GM19438 (cell line): ENCODE data around the gene RBM7.

Source experiments
- ATAC-seq: cut with Tn5 transposase; IDR thresholded peaks from one replicate; pipeline ENCODE4 v1.9.1; 2021; ENCODE audit warnings: low read depth; ENCODE audit not compliant: unreplicated experiment

Gene RBM7, protein sequence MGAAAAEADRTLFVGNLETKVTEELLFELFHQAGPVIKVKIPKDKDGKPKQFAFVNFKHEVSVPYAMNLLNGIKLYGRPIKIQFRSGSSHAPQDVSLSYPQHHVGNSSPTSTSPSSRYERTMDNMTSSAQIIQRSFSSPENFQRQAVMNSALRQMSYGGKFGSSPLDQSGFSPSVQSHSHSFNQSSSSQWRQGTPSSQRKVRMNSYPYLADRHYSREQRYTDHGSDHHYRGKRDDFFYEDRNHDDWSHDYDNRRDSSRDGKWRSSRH

DNA sequence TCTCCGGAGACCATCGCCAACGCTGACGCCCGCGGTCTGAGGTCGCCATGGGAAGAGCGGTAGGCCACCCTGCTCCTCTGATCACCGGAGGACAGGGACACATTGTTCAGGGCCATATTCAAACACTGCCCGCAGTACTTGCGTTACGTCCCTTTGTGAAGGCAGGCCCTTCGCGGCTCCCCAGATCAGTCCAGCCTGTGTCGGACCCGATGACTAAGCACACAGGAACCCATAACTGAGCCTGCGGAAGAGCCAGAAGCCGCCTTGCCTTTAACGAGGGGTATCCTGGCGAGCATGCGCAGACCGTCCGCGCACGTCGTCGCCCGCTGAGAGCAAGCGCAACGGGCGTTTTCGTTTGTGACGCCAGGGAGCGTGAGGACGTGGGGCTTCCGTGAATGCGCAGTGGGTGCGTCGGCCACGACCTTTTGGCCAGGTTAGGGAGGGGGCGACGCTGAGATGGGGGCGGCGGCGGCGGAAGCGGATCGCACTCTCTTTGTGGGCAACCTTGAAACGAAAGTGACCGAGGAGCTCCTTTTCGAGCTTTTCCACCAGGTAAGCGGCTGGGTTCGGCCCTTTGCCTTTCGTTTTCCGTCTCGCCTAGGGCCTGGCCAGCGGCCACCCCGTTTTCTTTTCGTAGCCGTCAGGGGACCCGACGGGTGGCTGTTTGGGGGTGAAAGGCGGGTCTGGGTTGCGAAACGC lies at the start of gene RBM7, which contains the start of gene C11orf71:
TSS of gene RBM7 (plus strand) at position 451 of the 699 bp plus-strand sequence. CDS start at position 457, 6 bp downstream.
TSS of gene C11orf71 (minus strand) at position 296 of the 699 bp plus-strand sequence. CDS start at position 116, 180 bp downstream.
- peak; percentile 95 for ATAC-seq

DNA sequence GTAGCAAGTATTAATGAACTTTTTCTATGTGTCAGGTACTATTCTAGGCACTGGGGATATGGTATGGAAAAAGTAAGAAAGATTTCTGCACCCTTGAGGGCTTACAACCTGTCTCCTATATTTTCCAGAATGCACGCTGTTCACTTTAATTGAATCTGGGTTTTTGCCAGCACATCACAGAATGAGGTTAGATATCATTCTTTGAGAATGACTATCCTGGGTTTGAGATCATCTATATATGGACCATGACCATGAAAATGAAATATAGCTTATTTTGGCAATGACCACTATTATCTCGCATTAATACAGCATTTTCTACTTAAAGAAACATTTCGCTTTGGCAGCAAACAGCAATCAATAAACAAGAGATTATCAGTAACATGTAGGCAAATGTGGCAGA lies 47.0 kb upstream of the RBM7 start:
- ATAC-seq = no peak

DNA sequence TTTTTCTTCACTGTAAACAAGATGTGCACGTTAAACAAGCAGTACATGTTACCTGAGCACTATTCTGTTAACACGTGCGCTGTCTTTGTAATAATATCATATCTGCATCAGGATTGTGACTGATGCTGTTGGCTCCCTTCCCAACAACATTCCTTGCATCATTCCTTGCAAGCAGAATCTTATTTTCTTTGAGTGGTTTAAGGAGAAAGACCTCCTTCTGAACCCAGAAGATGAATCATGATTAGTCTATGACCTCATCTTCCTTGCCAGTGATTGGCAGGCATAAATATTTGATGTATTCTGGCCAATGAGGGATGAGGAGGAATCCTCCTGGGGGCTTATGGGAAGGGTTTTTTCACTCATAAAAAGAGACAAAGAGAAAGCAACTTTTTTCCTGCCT lies 46.4 kb upstream of the RBM7 start:
- no peak for ATAC-seq

DNA sequence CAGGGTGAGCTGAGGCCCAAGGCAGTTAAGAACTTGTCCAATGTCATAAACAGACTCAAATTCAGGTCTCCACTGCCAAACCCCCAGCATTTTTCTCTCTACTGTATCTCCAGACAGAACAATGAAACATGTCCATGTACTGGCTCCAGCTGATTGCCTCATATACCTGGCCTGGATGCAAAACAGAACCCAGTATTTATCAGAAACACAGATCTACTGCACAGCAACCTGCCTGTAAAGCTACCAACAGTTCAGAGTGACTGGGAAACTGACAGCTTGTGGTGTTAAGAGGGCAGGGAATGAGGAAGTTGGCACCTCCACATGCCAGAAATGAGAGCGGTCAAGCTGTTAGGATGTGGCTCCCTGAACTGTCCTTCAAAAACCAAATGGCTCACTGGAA lies 41.8 kb upstream of the RBM7 start:
- ATAC-seq = no peak

DNA sequence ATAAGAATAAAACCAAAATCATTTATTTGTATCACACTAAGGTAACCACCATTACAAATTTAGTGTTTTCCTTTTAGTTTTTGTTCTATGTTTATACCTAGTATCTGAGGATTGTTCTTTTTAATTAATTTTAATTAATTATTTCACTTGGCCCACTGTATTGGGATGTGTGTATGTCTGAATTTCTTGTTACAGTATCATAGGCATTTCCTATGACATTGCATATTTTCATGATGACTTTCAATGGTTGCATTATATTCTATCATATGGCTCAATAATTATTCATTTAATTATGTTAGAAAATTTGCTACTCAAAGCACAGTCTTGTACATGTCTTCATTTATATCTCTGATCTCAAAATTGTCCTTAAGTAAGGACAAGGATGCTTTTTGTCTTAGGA lies 41.1 kb upstream of the RBM7 start:
- no peak for ATAC-seq

DNA sequence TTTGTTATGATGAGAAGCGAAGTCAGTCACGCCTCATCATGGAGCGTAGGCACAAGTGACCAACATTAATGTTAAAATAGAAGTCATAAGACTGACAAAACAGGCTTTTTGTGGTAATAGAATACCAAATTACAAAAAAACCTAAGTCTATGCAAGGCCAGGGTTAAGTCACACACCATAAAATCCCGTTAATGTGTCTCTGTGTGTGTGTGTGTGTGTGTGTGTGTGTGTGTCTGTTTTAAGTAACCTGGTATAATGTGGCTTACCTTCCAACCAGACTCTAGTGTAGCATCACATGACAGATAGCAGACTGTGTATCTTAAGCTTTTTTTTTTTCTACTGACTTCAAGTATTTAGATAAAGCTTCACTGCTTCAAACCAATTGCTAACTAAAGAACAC lies 38.1 kb upstream of the RBM7 start:
- ATAC-seq = no peak

DNA sequence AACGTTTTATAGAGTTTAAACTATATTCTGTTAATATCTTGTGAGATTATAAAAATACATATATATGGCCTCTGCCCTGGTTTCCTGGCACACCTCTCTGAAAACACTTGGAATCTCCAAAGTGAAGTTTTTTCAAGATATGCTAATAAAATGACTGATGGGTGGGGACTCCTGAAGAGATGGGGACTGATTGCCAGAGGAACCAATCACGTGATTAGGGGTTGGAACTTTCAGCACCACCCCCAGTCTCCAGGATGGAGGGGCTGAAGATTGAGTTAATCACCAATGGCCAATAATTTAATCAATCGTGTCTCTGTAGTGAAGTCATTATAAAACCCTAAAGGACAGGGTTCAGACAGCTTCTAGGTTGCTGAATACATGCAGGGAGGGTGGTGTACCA lies 37.5 kb upstream of the RBM7 start:
- no peak for ATAC-seq

DNA sequence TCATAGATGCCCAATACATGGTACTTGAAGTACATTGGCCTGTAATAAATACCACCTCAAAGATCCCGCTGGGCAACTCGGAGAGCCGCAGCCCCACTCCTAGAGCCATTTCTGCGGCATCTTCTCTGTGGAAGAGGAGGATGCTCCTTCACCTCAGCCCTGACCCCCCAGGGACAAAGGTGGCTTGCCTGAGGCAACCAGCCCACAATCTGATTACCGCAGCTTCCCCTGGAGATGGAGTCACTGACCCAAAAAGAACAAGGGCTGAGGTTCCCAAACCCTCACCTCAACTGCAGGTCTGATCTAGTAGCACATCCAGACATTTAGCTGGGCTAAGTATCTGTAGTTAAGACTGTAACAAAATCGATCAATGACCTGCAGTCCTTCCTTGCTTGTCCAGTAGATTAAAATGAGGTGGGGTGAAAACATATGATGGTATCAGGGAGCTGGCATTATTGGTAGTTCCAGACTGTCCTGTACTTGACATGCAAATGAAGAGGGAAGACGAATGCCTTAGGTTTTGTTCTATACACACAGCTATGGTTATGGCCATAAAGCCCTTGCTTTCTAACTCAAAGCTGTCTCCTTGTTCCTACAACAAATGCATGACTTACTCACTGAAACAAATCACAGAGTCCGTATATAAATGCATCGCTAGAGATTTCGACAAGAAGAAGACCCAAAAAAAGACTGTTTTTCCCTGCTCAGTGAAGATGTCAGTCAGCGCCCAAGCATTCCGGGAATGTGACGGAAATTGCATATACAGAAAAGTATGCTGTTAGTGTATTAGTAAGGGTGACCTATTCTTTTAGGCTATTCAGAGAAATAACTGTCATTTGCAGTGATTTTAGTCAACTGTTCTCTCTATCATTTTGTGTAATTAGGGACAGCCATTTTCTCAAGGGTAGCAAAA lies 33.9 kb upstream of the RBM7 start:
- ATAC-seq = no peak

DNA sequence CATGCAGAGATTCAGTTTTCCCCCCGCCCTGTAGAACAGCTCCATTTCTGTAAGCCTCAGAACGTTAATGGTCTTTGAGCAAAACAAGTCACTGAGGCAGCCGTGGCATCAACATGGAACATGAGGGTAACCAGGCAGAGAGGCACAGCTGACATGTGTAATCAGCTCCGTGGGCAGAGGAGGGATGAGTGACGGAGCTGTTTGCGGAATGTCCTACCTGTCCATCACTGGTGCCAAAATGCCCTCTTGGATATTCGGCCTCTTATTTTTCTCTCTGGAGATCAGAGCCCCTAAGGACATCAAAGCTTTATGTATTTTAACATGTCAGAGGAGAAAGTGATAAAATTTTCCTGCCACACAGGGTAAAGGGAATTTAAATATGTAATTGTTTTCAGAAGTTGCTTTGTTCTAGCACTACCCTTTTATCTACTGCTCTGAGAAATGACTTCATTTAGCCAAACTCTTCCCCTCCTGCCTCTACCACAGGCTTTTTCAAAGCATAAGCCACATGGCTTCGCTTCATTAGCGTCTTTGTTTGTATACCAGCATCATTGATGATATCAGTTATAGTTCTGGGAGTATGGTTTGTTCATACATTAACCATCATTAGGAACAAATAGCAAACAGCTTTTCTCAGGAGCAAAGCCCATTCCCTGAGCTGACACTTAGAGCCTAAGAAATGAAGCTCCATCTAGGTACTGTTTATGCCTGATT lies 33.1 kb upstream of the RBM7 start:
- ATAC-seq = no peak

DNA sequence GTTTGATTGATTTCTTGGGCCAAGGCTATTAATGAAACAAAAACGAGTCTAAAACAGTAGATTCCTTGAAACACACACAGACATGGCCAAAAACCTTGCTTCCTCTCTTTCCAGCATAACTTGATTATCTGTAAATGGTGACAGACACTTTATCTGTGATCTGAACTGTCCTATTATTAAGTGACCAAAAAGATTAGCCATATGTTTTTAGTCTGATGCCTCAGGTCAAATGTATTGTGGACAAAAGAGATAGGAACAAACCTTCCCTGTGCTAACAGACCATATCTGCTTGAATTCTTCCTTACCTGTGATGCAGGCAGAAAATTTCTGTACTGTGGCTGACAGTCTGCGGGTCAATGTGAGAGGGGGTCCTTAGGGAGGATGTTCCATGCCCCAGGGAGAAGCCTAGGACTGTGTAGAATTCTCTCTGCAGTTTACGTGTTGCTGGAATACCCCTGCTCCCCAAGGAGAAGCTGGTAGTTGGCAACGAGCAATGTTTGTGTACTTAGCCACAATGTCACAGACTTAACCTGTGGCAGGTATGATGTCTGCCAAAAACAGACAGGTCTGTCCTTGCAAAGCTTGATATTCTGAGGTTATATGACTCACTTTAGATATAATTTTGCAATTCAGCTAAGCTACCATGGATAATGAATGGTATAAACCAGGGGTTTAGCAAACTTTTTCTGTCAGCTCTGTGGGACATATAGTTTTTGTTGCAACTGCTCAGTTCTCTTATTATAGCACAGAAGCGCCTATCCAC lies 31.4 kb upstream of the RBM7 start:
- ATAC-seq = no peak

DNA sequence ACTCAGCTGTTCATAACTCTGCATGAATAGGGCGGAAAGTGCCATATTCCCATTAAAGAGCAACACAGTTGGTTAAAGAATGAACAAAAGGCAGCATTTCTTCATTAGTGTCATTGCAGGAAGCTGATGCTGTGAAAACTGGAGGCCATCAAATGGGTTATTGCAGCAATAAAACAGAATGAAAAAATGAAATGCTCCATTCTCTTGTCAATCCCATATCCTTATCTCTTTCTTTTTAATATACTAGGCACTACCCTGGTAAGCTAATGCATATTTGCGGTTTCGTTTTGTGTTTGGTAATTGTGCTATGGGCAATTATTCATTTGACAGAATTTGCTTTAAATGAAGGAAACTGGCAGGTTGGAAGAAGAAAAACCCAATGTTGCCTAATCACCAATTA lies 25.4 kb upstream of the RBM7 start:
- ATAC-seq = no peak

DNA sequence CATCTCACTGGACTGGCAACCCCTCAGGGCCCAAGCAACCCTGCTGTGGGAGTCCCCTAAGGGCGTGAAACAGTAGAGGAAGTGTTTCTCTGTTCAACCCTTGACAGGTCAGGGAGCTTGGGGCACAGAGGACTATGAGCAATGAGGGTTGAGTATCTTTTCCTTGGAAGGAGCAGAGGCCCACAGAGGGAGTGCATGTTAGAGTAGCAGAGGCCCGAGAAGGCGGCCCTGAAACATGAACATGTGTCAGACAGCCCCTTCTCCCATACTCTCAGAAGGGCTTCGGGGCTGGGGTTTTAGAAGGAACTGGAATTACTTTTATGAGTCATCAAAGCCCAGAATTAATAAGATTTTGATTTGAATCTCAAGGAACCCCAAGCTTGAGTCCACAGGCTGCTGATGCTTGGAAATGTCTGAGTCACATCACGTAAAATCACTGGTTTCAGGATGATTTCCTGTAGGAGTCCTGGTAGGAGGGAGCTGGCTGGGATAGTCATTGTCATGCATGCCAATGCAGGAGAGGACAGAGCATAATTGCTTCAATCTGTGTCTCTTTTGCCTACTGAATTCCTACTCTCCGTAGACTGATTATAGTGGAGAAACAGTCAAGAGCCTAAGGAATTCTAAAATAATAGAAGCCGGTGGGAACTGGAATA lies 22.7 kb upstream of the RBM7 start:
- no peak for ATAC-seq

DNA sequence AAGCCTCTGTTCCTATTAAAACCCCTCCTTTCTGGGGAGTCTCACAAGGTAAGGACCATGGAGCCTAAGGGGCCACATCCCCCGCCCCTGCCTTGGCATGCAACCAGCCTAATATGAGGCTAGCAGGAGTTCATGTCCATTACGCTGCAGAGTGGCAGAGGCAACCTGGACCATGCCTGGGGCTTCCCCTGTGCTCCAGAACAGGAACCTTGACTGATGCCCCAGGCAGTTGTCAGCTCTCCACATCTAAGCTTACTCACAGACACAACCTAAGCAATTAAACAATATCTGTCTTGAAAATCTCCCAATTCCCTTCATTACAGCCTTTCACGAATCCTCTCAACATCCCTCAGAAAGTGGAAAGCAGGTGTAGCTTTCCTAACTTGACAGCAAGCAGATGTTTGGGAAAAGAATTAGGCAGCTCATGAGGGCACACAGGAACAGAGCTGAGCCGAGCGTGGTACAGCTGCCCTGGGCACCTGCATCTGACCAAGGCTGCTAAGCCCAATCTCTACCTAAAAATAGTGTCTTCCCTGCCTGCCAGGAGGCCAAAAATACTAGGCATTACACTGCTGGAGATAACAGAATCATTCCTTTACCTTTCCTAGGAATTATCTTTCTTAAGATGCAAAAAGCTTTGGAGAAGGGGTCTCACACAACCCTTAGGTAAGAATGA lies 20.9 kb upstream of the RBM7 start:
- ATAC-seq = no peak

DNA sequence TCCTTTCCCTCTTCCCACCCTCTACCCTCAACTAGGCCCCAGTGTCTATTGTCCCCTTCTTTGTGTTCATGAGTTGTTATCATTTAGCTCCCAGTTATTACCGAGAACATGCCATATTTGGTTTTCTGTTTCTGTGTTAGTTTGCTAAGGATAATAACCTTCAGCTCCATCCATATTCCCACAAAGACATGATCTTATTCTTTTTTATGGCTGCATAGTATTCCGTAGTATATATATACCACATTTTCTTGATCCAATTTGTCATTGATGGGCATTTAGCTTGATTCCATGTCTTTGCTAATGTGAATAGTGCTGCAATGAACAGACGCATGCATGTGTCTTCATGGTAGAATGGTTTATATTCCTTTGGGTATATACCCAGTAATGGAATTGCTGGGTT lies 18.0 kb upstream of the RBM7 start:
- ATAC-seq = no peak

DNA sequence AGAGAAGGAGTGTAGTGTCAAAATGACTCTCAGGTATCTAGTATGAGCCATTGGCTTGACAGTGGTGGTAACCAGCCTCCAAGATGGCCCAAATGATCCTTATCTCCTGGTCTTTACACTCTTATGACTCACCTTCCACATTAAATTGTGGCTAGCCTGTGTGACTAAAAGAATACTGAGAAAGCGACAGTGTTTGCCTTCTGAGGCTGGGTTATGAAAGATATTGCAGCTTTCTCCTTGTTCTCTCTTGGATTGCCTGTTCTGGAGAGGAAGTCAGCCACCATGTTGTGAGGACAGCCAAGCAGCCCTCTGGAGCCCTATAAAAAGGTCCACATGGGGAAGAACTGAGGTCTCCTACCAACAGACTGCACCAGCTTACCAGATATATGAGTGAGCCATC lies 16.0 kb upstream of the RBM7 start:
- ATAC-seq = no peak

DNA sequence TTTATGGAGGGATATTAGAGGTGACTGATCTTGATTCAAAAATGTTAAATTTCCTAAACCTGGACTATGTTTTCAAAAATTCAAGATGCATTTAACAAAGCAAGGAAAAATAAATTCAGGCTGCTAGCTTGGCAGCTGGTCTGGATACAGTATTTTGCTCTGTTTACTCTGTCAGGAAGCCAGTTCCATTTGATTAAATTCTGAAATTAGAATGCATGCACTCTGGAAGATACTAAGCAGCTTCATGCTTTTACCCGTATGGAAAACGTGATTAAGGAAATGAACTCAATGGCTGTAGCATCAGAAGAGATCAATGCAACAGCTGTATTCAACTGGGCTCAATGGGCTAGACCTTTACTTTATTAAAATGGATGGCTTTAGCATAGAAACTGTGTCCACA lies 14.3 kb upstream of the RBM7 start:
- no peak for ATAC-seq

DNA sequence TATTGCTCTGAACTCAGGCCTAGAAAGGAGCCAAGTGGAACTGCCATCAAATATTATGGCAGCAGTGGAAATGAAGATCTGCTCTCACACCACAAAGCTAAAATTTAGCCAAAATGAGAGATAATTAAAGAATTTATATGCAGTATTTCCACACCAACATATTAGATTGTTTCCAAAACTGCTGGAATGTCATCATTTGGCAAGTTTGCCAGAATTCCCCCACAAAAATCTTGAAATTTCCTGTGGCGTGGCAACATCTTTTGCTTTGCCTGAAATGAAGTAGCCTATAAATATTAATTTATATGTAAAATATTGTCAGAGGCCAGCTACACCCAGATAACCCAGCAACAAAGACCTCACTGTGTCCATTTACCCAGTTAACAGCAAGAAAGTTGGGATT lies 13.9 kb upstream of the RBM7 start:
- ATAC-seq = no peak

DNA sequence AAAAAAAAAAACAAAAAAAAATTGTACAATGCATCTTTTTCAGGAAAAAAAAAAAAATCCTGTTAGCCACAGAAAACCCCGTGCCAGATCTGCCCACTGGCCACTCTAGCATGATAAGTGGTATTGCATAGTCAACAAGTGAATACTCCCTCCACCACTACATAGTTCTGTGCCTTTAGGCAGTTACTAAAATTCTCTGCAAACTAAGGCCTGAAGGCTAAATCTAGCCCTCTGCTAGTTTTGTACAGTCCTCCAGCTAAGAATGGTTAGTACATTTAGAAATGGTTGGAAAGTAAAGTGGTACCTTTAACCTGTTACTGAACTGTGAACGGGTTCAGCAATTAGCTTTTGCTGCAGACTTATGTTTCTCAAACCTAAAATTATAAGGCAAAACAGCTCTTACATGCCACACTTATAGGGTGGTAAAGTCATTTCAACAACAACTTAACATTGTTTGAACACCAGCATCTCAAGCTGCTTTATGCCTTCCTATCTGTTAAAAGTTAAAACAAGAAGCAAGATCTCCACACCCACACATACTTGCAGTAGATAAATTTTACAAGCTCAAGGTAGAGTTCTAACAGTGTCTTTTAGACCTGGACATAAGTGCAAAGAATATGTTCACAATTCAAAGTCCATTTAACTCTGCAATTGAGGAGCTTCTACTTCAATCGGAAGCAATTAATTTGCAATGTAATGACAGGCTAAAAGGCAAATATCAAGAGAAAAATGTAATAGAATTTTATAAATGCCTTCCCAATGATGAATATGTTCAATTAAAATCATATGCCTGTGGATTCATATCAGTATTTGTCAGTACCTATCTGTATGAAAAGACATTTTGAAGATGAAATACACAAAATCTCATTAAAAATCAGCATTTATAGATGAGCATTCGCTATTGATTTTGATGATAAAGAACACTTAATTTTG lies 7.5 kb upstream of the RBM7 start:
- no peak for ATAC-seq
